Breast epithelium (tissue), 3 donors: Measurements from ENCODE around the gene TRNP1.
"Not testable (repeated sequence)": the region's sequence is repeated elsewhere in the genome, so short reads cannot be mapped to it uniquely, and the experiment has no call there.

ENCODE experiments used
- CTCF ChIP-seq, 3 donors: fragments of 450-650 bp; IDR thresholded peaks; one replicate each; pipeline ENCODE4 v1.5.1; 2016 to 2017; ENCODE audit warnings: antibody characterized with exemption in 3 of 3, mild to moderate bottlenecking in 3 of 3, moderate library complexity in 3 of 3
- POLR2A ChIP-seq: fragments of 450-650 bp; IDR thresholded peaks from one replicate; pipeline ENCODE4 v1.6.1; 2016; ENCODE audit warnings: antibody characterized with exemption, mild to moderate bottlenecking, moderate library complexity
- POLR2AphosphoS5 ChIP-seq, 3 donors: sonication (generic); formaldehyde crosslinking; IDR thresholded peaks; one replicate each; pipeline ENCODE4 v1.6.1; 2017; ENCODE audit warnings: antibody characterized with exemption in 3 of 3

DNA sequence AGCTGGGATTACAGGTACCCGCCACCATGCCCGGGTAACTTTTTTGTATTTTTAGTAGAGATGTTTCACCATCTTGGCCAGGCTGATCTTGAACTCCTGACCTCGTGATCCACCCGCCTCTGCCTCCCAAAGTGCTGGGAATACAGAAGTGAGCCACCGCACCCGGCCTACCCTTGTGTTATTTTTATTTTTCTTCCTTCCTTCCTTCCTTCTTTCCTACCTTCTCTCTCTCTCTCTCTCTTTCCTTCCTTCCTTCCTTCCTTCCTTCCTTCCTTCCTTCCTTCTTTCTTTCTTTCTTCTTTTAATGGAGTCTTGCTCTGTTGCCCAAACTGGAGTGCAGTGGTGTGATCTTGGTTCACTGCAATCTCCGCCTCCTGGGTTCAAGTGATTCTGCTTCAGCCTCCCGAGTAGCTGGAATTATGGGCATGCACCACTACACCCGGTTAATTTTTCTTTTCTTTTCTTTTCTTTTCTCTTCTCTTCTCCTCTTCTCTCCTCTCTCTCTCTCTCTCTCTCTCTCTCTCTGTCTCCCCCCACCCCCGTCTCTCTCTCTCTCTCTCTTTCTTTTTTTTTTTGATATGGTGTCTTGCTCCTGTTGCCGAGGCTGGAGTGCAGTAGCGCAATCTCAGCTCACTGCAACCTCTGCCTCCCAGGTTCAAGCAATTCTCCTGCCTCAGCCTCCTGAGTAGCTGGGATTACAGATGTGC, 3.9 kb upstream of the TRNP1 start:
- TF ChIP-seq CTCF (IDR thresholded peaks at IDR 0.05); POLR2A; POLR2AphosphoS5 (IDR thresholded peaks at IDR 0.05): not testable (repeated sequence)
